22Rv1 (cell line): Measurements from ENCODE around the gene TGDS.

ENCODE experiments used
- ZFX ChIP-seq: fragments of 450-650 bp; IDR thresholded peaks from 2 replicates; pipeline ENCODE4 v1.6.1; 2017; ENCODE audit warnings: antibody characterized with exemption, borderline replicate concordance
- TF ChIP-seq, protein P1 (sequence below): fragments of 450-650 bp; IDR thresholded peaks from 2 replicates; pipeline ENCODE4 v1.5.1; 2017; ENCODE audit warnings: mild to moderate bottlenecking

DNA sequence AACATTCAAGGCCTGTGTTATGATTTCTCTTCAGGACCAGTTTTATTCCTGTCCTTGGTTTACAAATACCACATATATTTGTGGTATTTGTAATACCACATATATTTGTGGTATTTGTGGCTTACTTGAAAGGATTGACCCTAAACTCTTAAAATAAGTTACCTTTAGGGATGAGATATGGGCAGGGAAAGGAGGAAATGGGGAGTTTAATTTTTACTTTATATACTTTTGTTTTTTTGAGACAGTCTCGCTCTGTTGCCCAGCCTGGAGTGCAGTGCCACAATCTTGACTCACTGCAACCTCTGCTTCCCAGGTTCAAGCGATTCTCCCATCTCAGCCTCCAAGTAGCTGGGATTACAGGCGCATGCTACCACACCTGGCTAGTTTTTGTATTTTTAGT is 2.3 kb upstream of the TGDS start:
- TF ChIP-seq, protein P1, sequence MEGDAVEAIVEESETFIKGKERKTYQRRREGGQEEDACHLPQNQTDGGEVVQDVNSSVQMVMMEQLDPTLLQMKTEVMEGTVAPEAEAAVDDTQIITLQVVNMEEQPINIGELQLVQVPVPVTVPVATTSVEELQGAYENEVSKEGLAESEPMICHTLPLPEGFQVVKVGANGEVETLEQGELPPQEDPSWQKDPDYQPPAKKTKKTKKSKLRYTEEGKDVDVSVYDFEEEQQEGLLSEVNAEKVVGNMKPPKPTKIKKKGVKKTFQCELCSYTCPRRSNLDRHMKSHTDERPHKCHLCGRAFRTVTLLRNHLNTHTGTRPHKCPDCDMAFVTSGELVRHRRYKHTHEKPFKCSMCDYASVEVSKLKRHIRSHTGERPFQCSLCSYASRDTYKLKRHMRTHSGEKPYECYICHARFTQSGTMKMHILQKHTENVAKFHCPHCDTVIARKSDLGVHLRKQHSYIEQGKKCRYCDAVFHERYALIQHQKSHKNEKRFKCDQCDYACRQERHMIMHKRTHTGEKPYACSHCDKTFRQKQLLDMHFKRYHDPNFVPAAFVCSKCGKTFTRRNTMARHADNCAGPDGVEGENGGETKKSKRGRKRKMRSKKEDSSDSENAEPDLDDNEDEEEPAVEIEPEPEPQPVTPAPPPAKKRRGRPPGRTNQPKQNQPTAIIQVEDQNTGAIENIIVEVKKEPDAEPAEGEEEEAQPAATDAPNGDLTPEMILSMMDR, result no peak
- no peak for TF ChIP-seq ZFX
